Transverse colon (tissue), 4 donors: Measurements from ENCODE around the gene SLC16A12.

ENCODE experiments used
- CTCF ChIP-seq, 5 experiments: fragments of 200-600 bp in 3 of 5; fragments of 450-650 bp in 2 of 5; sonication (generic) in 3 of 5; IDR thresholded peaks; 1 replicate in 2 of 5; 2 replicates in 3 of 5; pipeline ENCODE4 v1.5.1; 2016 to 2017; ENCODE audit warnings: antibody characterized with exemption in 5 of 5, inconsistent platforms in 3 of 5, mild to moderate bottlenecking in 2 of 5, moderate library complexity in 1 of 5
- POLR2A ChIP-seq: fragments of 450-650 bp; IDR thresholded peaks from one replicate; pipeline ENCODE4 v1.6.1; 2016; ENCODE audit warnings: antibody characterized with exemption, mild to moderate bottlenecking, moderate library complexity
- POLR2AphosphoS5 ChIP-seq, 3 donors: sonication (generic); formaldehyde crosslinking; IDR thresholded peaks; one replicate each; pipeline ENCODE4 v1.6.1; 2016; ENCODE audit warnings: antibody characterized with exemption in 3 of 3

- TF ChIP-seq CTCF (IDR thresholded peaks at IDR 0.05) (no peak), POLR2AphosphoS5 (IDR thresholded peaks at IDR 0.05) (no peak), POLR2A (no peak)
Observed at GRCh38 chr10:89550509-89550908, 15.1 kb upstream of the SLC16A12 start.
